ENCODE results near the gene OTOP3.
"Not testable (repeated sequence)": the region's sequence is repeated elsewhere in the genome, so short reads cannot be mapped to it uniquely, and the experiment has no call there.

Gene OTOP3

DNA sequence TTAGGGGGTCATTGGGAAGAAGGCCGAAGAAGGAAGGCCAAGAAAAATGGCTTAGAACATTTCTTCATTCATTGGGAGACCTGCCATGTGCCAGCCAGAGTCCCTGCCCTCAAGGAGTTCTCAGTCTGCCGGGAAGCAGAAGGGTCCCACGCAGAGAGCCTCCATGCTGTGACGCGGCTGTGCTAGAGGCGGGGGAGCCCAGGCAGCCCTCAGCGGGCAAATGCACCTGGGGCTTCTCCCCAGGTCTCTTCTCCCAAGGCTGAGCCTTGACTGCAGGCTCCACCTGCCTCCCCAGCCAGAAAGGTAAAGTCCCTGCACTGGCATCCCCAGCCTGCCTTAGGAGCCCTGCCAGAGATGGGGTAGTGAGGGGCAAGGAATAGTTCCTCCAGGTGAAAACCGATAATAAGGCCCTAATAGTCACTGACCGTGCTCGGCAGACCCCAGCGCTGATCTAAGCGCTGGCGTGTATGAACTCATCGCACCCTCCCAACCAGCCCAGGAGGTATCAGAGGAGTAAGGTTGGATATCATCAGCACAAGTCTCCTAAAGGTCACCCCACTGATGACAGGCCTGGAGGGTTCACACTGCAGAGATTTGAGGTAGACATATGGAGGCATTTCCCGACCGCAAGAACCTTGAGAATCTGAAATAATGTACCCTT lies 45.8 kb downstream of the OTOP3 start:
- in situ Hi-C loops (cut with HindIII; ENCODE audit: low sequenced_read_pairs): no loop called here

GRCh38 chr17:74981979-74982662 lies 46.4 kb downstream of the OTOP3 start:
- in situ Hi-C loops (cut with HindIII; ENCODE audit: low sequenced_read_pairs): no loop called here

- in situ Hi-C loops (cut with HindIII; ENCODE audit: low sequenced_read_pairs): not testable (repeated sequence)
Measured at GRCh38 chr17:74982663-74983313, 47.1 kb downstream of the OTOP3 start.

- in situ Hi-C loops (cut with HindIII; ENCODE audit: low sequenced_read_pairs): no loop called here
Measured at GRCh38 chr17:74986206-74986576, 50.5 kb downstream of the OTOP3 start.

- in situ Hi-C loops (cut with HindIII; ENCODE audit: low sequenced_read_pairs): no loop called here
Measured at GRCh38 chr17:74987418-74987908, 51.8 kb downstream of the OTOP3 start, which contains the start of gene CDR2L. CDR2L (plus strand) TSS chr17:74987632; CDS start chr17:74988044, 412 bp downstream.

GRCh38 chr17:74987909-74988711 lies 52.4 kb downstream of the OTOP3 start:
- in situ Hi-C loops (cut with HindIII; ENCODE audit: low sequenced_read_pairs): no loop called here

DNA sequence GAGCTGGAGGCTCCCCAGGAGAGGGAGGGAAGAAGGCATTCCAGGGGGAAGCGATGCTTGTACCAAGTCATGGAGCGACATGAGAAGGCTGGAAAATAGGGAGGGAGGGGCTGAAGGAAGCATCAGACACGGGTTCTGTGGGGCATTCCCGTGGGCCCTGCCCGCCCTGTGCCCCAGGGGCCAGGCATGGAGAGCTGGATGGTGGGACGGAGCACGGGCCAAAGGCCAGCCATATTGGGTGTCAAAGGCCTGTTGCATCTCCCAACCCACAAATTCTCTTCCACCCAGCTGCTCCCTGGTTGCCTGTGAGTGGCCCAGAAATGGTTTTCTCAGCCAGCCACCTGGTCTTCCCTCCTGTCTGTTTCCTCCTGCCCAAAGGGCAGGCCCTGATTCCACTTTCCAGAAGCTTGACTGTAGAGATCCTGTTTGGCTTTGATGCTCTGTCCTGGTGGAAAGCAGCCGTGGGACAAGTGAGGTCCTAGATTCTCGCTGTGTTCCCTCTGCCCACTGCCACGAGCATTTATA lies 54.9 kb downstream of the OTOP3 start:
- in situ Hi-C loops (cut with HindIII; ENCODE audit: low sequenced_read_pairs): no loop called here

- in situ Hi-C loops (cut with HindIII; ENCODE audit: low sequenced_read_pairs): no loop called here
Measured at GRCh38 chr17:74992223-74992622, 56.5 kb downstream of the OTOP3 start.

DNA sequence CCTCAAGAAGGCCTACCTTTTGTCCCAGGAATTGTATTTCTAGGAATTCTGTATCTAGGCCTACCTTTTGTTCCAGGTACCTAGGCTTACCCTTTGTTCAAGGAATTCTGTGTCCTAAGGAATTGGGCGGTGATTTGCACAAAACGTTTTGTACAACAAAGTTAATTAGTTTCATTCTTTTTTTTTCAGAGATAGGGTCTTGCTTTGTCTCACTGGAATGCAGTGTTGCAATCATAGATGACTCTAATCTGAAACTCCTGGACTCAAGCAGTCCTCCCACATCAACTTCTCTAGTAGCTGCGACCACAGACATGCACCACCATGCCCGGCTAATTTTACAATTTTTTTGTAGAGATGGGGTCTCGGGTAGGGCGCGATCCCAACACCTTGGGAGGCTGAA lies 58.7 kb downstream of the OTOP3 start:
- in situ Hi-C loops (cut with HindIII; ENCODE audit: low sequenced_read_pairs): no loop called here

DNA sequence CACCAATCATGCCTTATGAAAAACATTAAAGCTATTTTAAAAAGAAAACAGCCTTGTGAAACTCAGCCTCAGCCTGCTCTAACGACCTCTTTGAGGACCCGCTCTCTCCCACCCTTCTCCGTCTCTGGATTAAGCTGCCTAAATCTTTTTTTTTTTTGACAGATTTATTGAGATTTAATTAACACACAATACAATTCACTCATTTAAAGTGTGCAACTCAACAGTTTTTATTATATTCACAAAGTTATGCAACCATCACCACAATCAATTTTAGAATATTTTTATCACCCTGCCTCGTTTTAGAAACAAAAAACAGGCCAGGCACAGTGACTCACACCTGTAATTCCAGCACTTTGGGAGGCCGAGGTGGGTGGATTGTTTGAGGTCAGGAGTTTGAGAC lies 60.1 kb downstream of the OTOP3 start:
- in situ Hi-C loops (cut with HindIII; ENCODE audit: low sequenced_read_pairs): no loop called here

DNA sequence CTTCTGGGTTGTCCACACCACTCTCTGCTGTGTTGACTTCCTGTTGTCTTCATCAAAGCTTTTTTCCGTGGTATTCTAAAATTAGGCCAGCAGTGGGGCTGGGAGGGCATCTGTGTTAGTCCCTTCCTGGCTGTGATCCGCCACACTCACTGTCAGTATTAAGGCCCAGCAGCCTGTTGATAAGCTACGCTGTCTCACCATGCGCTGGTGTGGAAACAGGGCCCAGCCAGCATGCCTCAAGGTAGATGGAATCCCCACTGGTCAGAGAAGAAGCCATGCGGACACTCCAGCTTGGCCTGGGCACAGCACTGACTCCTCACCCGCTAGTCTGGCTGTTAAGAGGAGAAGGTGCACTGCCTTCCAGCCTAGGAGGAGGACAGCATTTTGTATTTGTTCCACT lies 63.1 kb downstream of the OTOP3 start:
- in situ Hi-C loops (cut with HindIII; ENCODE audit: low sequenced_read_pairs): no loop called here

- in situ Hi-C loops (cut with HindIII; ENCODE audit: low sequenced_read_pairs): no loop called here
Measured at GRCh38 chr17:74999523-74999922, 63.8 kb downstream of the OTOP3 start.
